HCT116 (cell line): Measurements from ENCODE around the gene ZCCHC2. TPM values are rescaled to one million over a fixed set of nuclear protein-coding genes. Genes with fewer than 3 reads are reported as not detected.

Experiments
- ATAC-seq: fragments of 200-7000 bp; cut with Tn5 transposase; 2 replicates; pipeline ENCODE4 v1.9.1; 2020; ENCODE audit warnings: mild to moderate bottlenecking, moderate library complexity
- BruUV-seq: library from RNA; stranded (reverse); fragments of 400-500 nt; replicated peaks from 2 replicates; lab custom pipeline; 2021; lab: Mats Ljungman, UMichigan
- CTCF ChIA-PET: fragments of 300-600 bp; sonication (Branson Sonifier 250); formaldehyde crosslinking; loops from one replicate; lab custom pipeline; 2021; ENCODE audit warnings: antibody characterized with exemption; lab: Charles Lee
- POLR2A ChIA-PET: fragments of 300-600, 350-600 bp; sonication (Branson Sonifier 250); formaldehyde crosslinking; loops from one replicate; lab custom pipeline; 2021; ENCODE audit warnings: antibody characterized with exemption; lab: Charles Lee
- RAD21 ChIA-PET, 2 experiments: fragments of 300-600 bp; sonication (Branson Sonifier 250); formaldehyde crosslinking; loops; one replicate each; lab custom pipeline; 2023; ENCODE audit warnings: low total read pairs in 2 of 2; ENCODE audit not compliant: uncharacterized antibody in 2 of 2, unreplicated experiment in 2 of 2, low non-redundant PET in 1 of 2; lab: Charles Lee
- DNase-seq: peaks from one replicate; pipeline ENCODE4 v3.0.0-alpha.2; 2010; ENCODE audit warnings: low read depth, low spot score
- H2AFZ ChIP-seq: fragments of 200-600 bp; shearing (Covaris generic), sonication (generic); 2 replicates; pipeline ENCODE4 v1.6.1; 2017; ENCODE audit warnings: low read depth, mixed run types, mixed read lengths, antibody characterized with exemption, low read length; ENCODE audit not compliant: poor library complexity, severe bottlenecking
- H3K27ac ChIP-seq: 2 replicates; pipeline ENCODE4 v1.5.1; 2012; ENCODE audit warnings: low read depth, low read length
- H3K27me3 ChIP-seq: fragments of 200-600 bp; sonication (generic); 2 replicates; pipeline ENCODE4 v1.6.1; 2016; ENCODE audit warnings: mixed run types, low read length, mixed read lengths; ENCODE audit not compliant: insufficient read depth
- H3K36me3 ChIP-seq, 2 experiments: fragments of 200-500 bp in 1 of 2; fragments of 200-600 bp in 1 of 2; sonication (Bioruptor generic) in 1 of 2; sonication (generic) in 1 of 2; 2 replicates each; pipeline versions ENCODE4 v1.5.1 to v1.6.1; 2014 to 2016; ENCODE audit warnings: low read length in 2 of 2, inconsistent platforms in 1 of 2, mixed read lengths in 1 of 2, mixed run types in 1 of 2; ENCODE audit not compliant: insufficient read depth in 2 of 2, control insufficient read depth in 1 of 2
- H3K4me1 ChIP-seq, 2 experiments: fragments of 200-600 bp in 1 of 2; sonication (generic) in 1 of 2; 2 replicates each; pipeline versions ENCODE4 v1.5.1 to v1.6.1; 2012 to 2017; ENCODE audit warnings: low read length in 2 of 2, inconsistent platforms in 1 of 2, mild to moderate bottlenecking in 1 of 2, mixed read lengths in 1 of 2, mixed run types in 1 of 2, moderate library complexity in 1 of 2; ENCODE audit not compliant: insufficient read depth in 2 of 2, control insufficient read depth in 1 of 2
- H3K4me2 ChIP-seq: fragments of 200-600 bp; sonication (generic); 2 replicates; pipeline ENCODE4 v1.6.1; 2017; ENCODE audit warnings: mixed run types, low read length, mixed read lengths
- H3K4me3 ChIP-seq, 2 experiments: fragments of 200-600 bp in 1 of 2; sonication (generic) in 1 of 2; replicated peaks in 1 of 2; 2 replicates each; pipeline ENCODE4 v1.5.1; 2011 to 2016; ENCODE audit warnings: low read length in 2 of 2, control low read depth in 1 of 2, low read depth in 1 of 2, mild to moderate bottlenecking in 1 of 2, mixed read lengths in 1 of 2, mixed run types in 1 of 2
- H3K79me2 ChIP-seq: fragments of 200-600 bp; sonication (generic); 2 replicates; pipeline ENCODE4 v1.6.1; 2017; ENCODE audit warnings: mild to moderate bottlenecking, mixed run types, low read length, moderate library complexity, mixed read lengths; ENCODE audit not compliant: insufficient read depth
- H3K9ac ChIP-seq: fragments of 200-600 bp; sonication (generic); 2 replicates; pipeline ENCODE4 v1.6.1; 2016; ENCODE audit warnings: low read length, mixed read lengths
- H3K9me2 ChIP-seq: fragments of 200-600 bp; sonication (generic), shearing (Covaris generic); 2 replicates; pipeline ENCODE4 v1.6.1; 2017; ENCODE audit warnings: mixed run types, mild to moderate bottlenecking, moderate library complexity; ENCODE audit not compliant: insufficient read depth
- H3K9me3 ChIP-seq, 2 experiments: fragments of 200-500 bp in 1 of 2; fragments of 200-600 bp in 1 of 2; sonication (Bioruptor generic) in 1 of 2; sonication (generic) in 1 of 2; 2 replicates each; pipeline ENCODE4 v1.6.1; 2014 to 2017; ENCODE audit warnings: low read length in 2 of 2, mixed read lengths in 2 of 2, inconsistent platforms in 1 of 2, low read depth in 1 of 2, mild to moderate bottlenecking in 1 of 2, mixed run types in 1 of 2, moderate library complexity in 1 of 2; ENCODE audit not compliant: control insufficient read depth in 1 of 2, insufficient read depth in 1 of 2
- H4K20me1 ChIP-seq: fragments of 200-600 bp; sonication (generic), shearing (Covaris generic); 2 replicates; pipeline ENCODE4 v1.6.1; 2017; ENCODE audit warnings: mixed run types, mild to moderate bottlenecking, moderate library complexity; ENCODE audit not compliant: insufficient read depth
- CBX3 ChIP-seq: IDR thresholded peaks from 2 replicates; pipeline ENCODE4 v1.6.1; 2012; ENCODE audit warnings: low read depth
- CEBPB ChIP-seq: IDR thresholded peaks from 2 replicates; pipeline ENCODE4 v1.6.1; 2012; ENCODE audit warnings: low read depth
- EGR1 ChIP-seq: IDR thresholded peaks from 2 replicates; pipeline ENCODE4 v1.6.1; 2012; ENCODE audit warnings: low read depth
- ELF1 ChIP-seq: IDR thresholded peaks from 2 replicates; pipeline ENCODE4 v1.6.1; 2012; ENCODE audit warnings: low read depth, borderline replicate concordance
- EZH2 ChIP-seq: fragments of 200-600 bp; sonication (generic); IDR thresholded peaks from 2 replicates; pipeline ENCODE4 v1.6.1; 2017; ENCODE audit warnings: antibody characterized with exemption, mixed run types
- JUND ChIP-seq: IDR thresholded peaks from 2 replicates; pipeline ENCODE4 v1.6.1; 2012
- POLR2A ChIP-seq: IDR thresholded peaks from 2 replicates; pipeline ENCODE4 v1.7.0; 2011; ENCODE audit warnings: borderline replicate concordance; ENCODE audit not compliant: insufficient read depth, insufficient read length; ENCODE audit errors: extremely low read depth
- POLR2AphosphoS5 ChIP-seq: IDR thresholded peaks from 2 replicates; pipeline ENCODE4 v1.6.1; 2011; ENCODE audit warnings: mild to moderate bottlenecking, low read depth, low read length, moderate library complexity
- RAD21 ChIP-seq: IDR thresholded peaks from 2 replicates; pipeline ENCODE4 v1.6.1; 2012; ENCODE audit warnings: low read depth, mild to moderate bottlenecking
- SIN3A ChIP-seq: IDR thresholded peaks from 2 replicates; pipeline ENCODE4 v1.6.1; 2012; ENCODE audit warnings: low read depth
- SRF ChIP-seq: IDR thresholded peaks from 2 replicates; pipeline ENCODE4 v1.6.1; 2012; ENCODE audit warnings: low read depth
- TCF7L2 ChIP-seq: IDR thresholded peaks from 2 replicates; pipeline ENCODE4 v1.7.0; 2011; ENCODE audit warnings: borderline replicate concordance, inconsistent platforms; ENCODE audit not compliant: insufficient read depth, insufficient read length; ENCODE audit errors: extremely low read depth
- YY1 ChIP-seq: IDR thresholded peaks from 2 replicates; pipeline ENCODE4 v1.6.1; 2011; ENCODE audit warnings: low read length, low read depth, moderate library complexity, mild to moderate bottlenecking; ENCODE audit not compliant: insufficient replicate concordance; ENCODE audit errors: extremely low read depth
- ZFX ChIP-seq: fragments of 450-650 bp; IDR thresholded peaks from 2 replicates; pipeline ENCODE4 v1.6.1; 2017
- intact Hi-C: fragments of 100-400 bp; cut with micrococcal nuclease; formaldehyde crosslinking; loops from 2 replicates; pipeline ENCODE4 v1.10.0; 2022
- total RNA-seq: library from RNA; stranded (reverse); gene quantifications from one replicate; pipeline ENCODE4 v1.2.1, GENCODE V29; 2021; ENCODE audit not compliant: unreplicated experiment
- TF ChIP-seq, protein P1 (sequence below): IDR thresholded peaks from 2 replicates; pipeline ENCODE4 v1.6.1; 2012
- TF ChIP-seq, protein P2 (sequence below): IDR thresholded peaks from 2 replicates; pipeline ENCODE4 v1.6.1; 2011; ENCODE audit warnings: mild to moderate bottlenecking, low read length, moderate library complexity; ENCODE audit not compliant: insufficient replicate concordance; ENCODE audit errors: extremely low read depth
- TF ChIP-seq, protein P3 (sequence below), 3 experiments: fragments of 200-600 bp in 1 of 3; sonication (generic) in 1 of 3; IDR thresholded peaks in 2 of 3; conservative IDR thresholded peaks in 1 of 3; 2 replicates each; pipeline ENCODE4 v1.5.1; 2012 to 2017; ENCODE audit warnings: low read depth in 2 of 3, low read length in 2 of 3, antibody characterized with exemption in 1 of 3, borderline replicate concordance in 1 of 3, control low read depth in 1 of 3, mild to moderate bottlenecking in 1 of 3, mixed read lengths in 1 of 3, mixed run types in 1 of 3, moderate library complexity in 1 of 3; ENCODE audit not compliant: insufficient read depth in 1 of 3

Gene ZCCHC2
- total RNA-seq, 1 experiment from 2014 or later, result 17.7 TPM

DNA sequence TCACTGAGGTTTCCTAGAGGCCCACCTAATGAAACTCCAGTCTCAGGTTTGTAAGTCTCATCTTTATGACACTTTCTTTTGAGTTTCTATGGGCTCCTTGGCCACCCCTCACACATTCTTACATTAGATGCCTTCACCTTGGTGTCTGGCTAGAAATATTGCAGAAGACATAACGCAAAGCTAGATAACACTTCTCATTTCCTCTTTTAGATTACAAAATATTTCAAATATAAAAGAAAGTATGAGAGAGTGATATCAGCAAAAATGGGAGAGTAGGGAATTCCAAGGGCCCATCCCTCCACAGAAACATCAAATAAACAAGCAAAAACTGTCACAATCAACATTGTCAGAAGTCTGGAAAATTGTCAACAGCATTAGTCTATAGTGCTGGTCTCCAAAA lies 43.3 kb upstream of the ZCCHC2 start:
- Histone ChIP-seq H3K4me1 (peaks cover 0 to 5% of the 10 kb centered on the region in 2 experiments; a peak in 3 of 4 replicates), H3K9ac (no peak overlapping the region), H3K9me3 (peaks cover 0 to 9% of the 10 kb centered on the region in 2 experiments; a peak in 1 of 4 replicates), H2AFZ (no peak overlapping the region), H4K20me1 (no peaks in the 10 kb centered on the region), H3K27ac (no peak overlapping the region), H3K79me2 (no peaks in the 10 kb centered on the region), H3K27me3 (no peaks in the 10 kb centered on the region), H3K4me3 (no peak overlapping the region), H3K36me3 (no peaks in the 10 kb centered on the region), H3K9me2 (no peaks in the 10 kb centered on the region), H3K4me2 (no peak overlapping the region)
- intact Hi-C loops, result no loop called here
- DNase-seq (no peak), ATAC-seq (no peak)
- POLR2A ChIA-PET, result no interaction called here
- RAD21 ChIA-PET, result no interaction called here
- TF ChIP-seq, protein P1, sequence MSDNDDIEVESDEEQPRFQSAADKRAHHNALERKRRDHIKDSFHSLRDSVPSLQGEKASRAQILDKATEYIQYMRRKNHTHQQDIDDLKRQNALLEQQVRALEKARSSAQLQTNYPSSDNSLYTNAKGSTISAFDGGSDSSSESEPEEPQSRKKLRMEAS, result no peak
- no peak for TF ChIP-seq JUND
- BruUV-seq, result no TSS peak
- CTCF ChIA-PET, result no interaction called here

DNA sequence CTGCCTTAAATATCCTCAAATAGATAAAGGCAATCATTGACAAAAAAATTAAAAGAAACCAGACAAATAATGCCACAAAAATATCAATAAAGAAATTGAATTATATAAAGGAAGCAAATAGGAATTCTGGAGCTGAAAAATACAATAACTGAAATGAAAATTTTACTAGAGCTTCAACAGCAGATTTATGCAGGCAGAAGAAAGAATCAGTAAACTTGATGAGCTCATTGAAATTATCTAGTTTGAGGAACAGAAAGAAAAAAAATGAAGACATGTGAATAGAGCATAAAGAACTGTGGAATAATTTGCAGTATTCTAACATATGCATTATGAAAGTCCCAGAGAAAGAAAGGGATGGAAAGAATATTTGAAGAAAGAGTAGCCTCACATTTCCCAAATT lies 41.9 kb upstream of the ZCCHC2 start:
- Histone ChIP-seq H3K4me3 (no peak overlapping the region), H3K79me2 (no peaks in the 10 kb centered on the region), H3K9me2 (no peaks in the 10 kb centered on the region), H3K4me2 (no peak overlapping the region), H3K4me1 (peaks cover 8 to 19% of the 10 kb centered on the region in 2 experiments), H3K9me3 (peaks cover 0 to 9% of the 10 kb centered on the region in 2 experiments; a peak in 1 of 4 replicates), H3K27me3 (no peaks in the 10 kb centered on the region), H2AFZ (no peak overlapping the region), H3K9ac (no peak overlapping the region), H3K27ac (no peak overlapping the region), H4K20me1 (no peaks in the 10 kb centered on the region), H3K36me3 (no peaks in the 10 kb centered on the region)
- ATAC-seq (no peak), DNase-seq (no peak)
- CTCF ChIA-PET, result no interaction called here
- POLR2A ChIA-PET, result no interaction called here
- RAD21 ChIA-PET, result no interaction called here
- BruUV-seq, result no TSS peak
- intact Hi-C loops, result loop anchor here (10.0 kb wide), 1 partner anchor 844 kb away; no protein-coding TSS in a partner anchor
- TF ChIP-seq SRF (no peak), EZH2 (no peak), CEBPB (no peak), POLR2A (no peak), JUND (no peak), ELF1 (no peak), CBX3 (no peak), SIN3A (no peak), ZFX (no peak), EGR1 (no peak), POLR2AphosphoS5 (no peak), RAD21 (no peak), YY1 (no peak), TCF7L2 (no peak)
- TF ChIP-seq, protein P2, sequence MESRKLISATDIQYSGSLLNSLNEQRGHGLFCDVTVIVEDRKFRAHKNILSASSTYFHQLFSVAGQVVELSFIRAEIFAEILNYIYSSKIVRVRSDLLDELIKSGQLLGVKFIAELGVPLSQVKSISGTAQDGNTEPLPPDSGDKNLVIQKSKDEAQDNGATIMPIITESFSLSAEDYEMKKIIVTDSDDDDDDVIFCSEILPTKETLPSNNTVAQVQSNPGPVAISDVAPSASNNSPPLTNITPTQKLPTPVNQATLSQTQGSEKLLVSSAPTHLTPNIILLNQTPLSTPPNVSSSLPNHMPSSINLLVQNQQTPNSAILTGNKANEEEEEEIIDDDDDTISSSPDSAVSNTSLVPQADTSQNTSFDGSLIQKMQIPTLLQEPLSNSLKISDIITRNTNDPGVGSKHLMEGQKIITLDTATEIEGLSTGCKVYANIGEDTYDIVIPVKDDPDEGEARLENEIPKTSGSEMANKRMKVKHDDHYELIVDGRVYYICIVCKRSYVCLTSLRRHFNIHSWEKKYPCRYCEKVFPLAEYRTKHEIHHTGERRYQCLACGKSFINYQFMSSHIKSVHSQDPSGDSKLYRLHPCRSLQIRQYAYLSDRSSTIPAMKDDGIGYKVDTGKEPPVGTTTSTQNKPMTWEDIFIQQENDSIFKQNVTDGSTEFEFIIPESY, result no peak
- TF ChIP-seq, protein P1, result no peak
- TF ChIP-seq, protein P3, sequence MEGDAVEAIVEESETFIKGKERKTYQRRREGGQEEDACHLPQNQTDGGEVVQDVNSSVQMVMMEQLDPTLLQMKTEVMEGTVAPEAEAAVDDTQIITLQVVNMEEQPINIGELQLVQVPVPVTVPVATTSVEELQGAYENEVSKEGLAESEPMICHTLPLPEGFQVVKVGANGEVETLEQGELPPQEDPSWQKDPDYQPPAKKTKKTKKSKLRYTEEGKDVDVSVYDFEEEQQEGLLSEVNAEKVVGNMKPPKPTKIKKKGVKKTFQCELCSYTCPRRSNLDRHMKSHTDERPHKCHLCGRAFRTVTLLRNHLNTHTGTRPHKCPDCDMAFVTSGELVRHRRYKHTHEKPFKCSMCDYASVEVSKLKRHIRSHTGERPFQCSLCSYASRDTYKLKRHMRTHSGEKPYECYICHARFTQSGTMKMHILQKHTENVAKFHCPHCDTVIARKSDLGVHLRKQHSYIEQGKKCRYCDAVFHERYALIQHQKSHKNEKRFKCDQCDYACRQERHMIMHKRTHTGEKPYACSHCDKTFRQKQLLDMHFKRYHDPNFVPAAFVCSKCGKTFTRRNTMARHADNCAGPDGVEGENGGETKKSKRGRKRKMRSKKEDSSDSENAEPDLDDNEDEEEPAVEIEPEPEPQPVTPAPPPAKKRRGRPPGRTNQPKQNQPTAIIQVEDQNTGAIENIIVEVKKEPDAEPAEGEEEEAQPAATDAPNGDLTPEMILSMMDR (IDR thresholded peaks at IDR 0.05 in 2 of 3, conservative IDR thresholded peaks at IDR 0.05 in 1 of 3; ENCODE audit: borderline replicate concordance in 1 of 3, insufficient read depth in 1 of 3, low read depth in 2 of 3, low read length in 2 of 3), result no peak
